Measurements from ENCODE around the gene ZNF428. TPM values are rescaled to one million over a fixed set of nuclear protein-coding genes. Genes with fewer than 3 reads are reported as not detected.

Gene ZNF428
- total and polyA plus RNA-seq, 2 donors (not counting 1 experiment from before 2014, with no cell fraction given), result 17.2 to 43.9 TPM

GRCh38 chr19:43575156-43575950 is 44.1 kb downstream of the ZNF428 start, which contains the start of the genes PINLYP and XRCC1:
TSS of gene PINLYP (plus strand) at chr19:43575801. CDS start at chr19:43577192, 1,391 bp downstream.
TSS of gene XRCC1 (minus strand) at chr19:43575527. CDS start at chr19:43575458, 69 bp downstream.
- Histone ChIP-seq H3K27me3 (ENCODE audit: control insufficient read depth, insufficient read depth, low read length) (no peaks in the 10 kb centered on the region), H3K4me2 (ENCODE audit: extremely low read depth, insufficient read depth, low read length) (peak within 1 kb of the TSS; percentile 91), H2AFZ (ENCODE audit: low read length) (peak within 1 kb of the TSS; percentile 89), H3K9ac (ENCODE audit: insufficient read depth, low read length) (peak within 1 kb of the TSS; percentile 88), H3K9me3 (ENCODE audit: control insufficient read depth, insufficient read depth, low read depth, low read length) (no peaks in the 10 kb centered on the region), H3K4me3 (replicated peaks in 1 of 4; ENCODE audit: control extremely low read depth in 1 of 4, insufficient read depth in 1 of 4, low read depth in 3 of 4, low read length in 4 of 4) (peak within 1 kb of the TSS; percentile 80 to 99 (median 86)), H3K27ac (ENCODE audit: insufficient read depth, low read length) (peak within 1 kb of the TSS; percentile 96), H3K4me1 (ENCODE audit: control insufficient read depth, extremely low read depth, insufficient read depth, low read length) (no peaks in the 10 kb centered on the region), H3K79me2 (ENCODE audit: control insufficient read depth, insufficient read depth, low read length) (peaks cover 6% of the 10 kb centered on the region), H3K36me3 (ENCODE audit: control insufficient read depth, insufficient read depth, low read length) (no peaks in the 10 kb centered on the region), H4K20me1 (ENCODE audit: control insufficient read depth, extremely low read depth, insufficient read depth, low read length) (no peaks in the 10 kb centered on the region)
- DNase-seq (ENCODE audit: low read depth in 2 of 2), result peak; percentile 98
- TF ChIP-seq EZH2 (IDR thresholded peaks at IDR 0.05; ENCODE audit: low read length, missing control alignments) (no peak), CTCF (conservative IDR thresholded peaks at IDR 0.05 in 1 of 2, IDR thresholded peaks at IDR 0.05 in 1 of 2; ENCODE audit: low read depth in 1 of 2, low read length in 2 of 2) (no peak)

GRCh38 chr19:43574424-43575155 is 44.8 kb downstream of the ZNF428 start:
- peak overlapping the region; percentile 46 for H2AFZ ChIP-seq (ENCODE audit: low read length)
- H3K27ac ChIP-seq (ENCODE audit: insufficient read depth, low read length), result peak overlapping the region; percentile 96
- no peaks in the 10 kb centered on the region for H3K4me1 ChIP-seq (ENCODE audit: control insufficient read depth, extremely low read depth, insufficient read depth, low read length)
- H3K36me3 ChIP-seq (ENCODE audit: control insufficient read depth, insufficient read depth, low read length), result no peaks in the 10 kb centered on the region
- peak overlapping the region; percentile 88 for H3K9ac ChIP-seq (ENCODE audit: insufficient read depth, low read length)
- H3K9me3 ChIP-seq (ENCODE audit: control insufficient read depth, insufficient read depth, low read depth, low read length), result no peaks in the 10 kb centered on the region
- no peaks in the 10 kb centered on the region for H4K20me1 ChIP-seq (ENCODE audit: control insufficient read depth, extremely low read depth, insufficient read depth, low read length)
- H3K4me3 ChIP-seq (replicated peaks in 1 of 4; ENCODE audit: control extremely low read depth in 1 of 4, insufficient read depth in 1 of 4, low read depth in 3 of 4, low read length in 4 of 4), result peak overlapping the region; percentile 80 to 99 (median 86)
- peak; percentile 10 to 76 for DNase-seq (ENCODE audit: low read depth in 2 of 2)
- no peaks in the 10 kb centered on the region for H3K27me3 ChIP-seq (ENCODE audit: control insufficient read depth, insufficient read depth, low read length)
- peaks cover 6% of the 10 kb centered on the region for H3K79me2 ChIP-seq (ENCODE audit: control insufficient read depth, insufficient read depth, low read length)
- TF ChIP-seq EZH2 (IDR thresholded peaks at IDR 0.05; ENCODE audit: low read length, missing control alignments) (no peak), CTCF (conservative IDR thresholded peaks at IDR 0.05 in 1 of 2, IDR thresholded peaks at IDR 0.05 in 1 of 2; ENCODE audit: low read depth in 1 of 2, low read length in 2 of 2) (no peak)
- H3K4me2 ChIP-seq (ENCODE audit: extremely low read depth, insufficient read depth, low read length), result peak overlapping the region; percentile 91

GRCh38 chr19:43572171-43572588 is 47.2 kb downstream of the ZNF428 start:
- no peaks in the 10 kb centered on the region for H3K9me3 ChIP-seq (ENCODE audit: control insufficient read depth, insufficient read depth, low read depth, low read length)
- DNase-seq (ENCODE audit: low read depth in 2 of 2), result no peak
- H3K36me3 ChIP-seq (ENCODE audit: control insufficient read depth, insufficient read depth, low read length), result no peaks in the 10 kb centered on the region
- no peak overlapping the region for H3K4me3 ChIP-seq (replicated peaks in 1 of 4; ENCODE audit: control extremely low read depth in 1 of 4, insufficient read depth in 1 of 4, low read depth in 3 of 4, low read length in 4 of 4)
- no peaks in the 10 kb centered on the region for H3K27me3 ChIP-seq (ENCODE audit: control insufficient read depth, insufficient read depth, low read length)
- no peak overlapping the region for H3K27ac ChIP-seq (ENCODE audit: insufficient read depth, low read length)
- peaks cover 6% of the 10 kb centered on the region for H3K79me2 ChIP-seq (ENCODE audit: control insufficient read depth, insufficient read depth, low read length)
- no peak overlapping the region for H3K9ac ChIP-seq (ENCODE audit: insufficient read depth, low read length)
- no peak overlapping the region for H3K4me2 ChIP-seq (ENCODE audit: extremely low read depth, insufficient read depth, low read length)
- no peak overlapping the region for H2AFZ ChIP-seq (ENCODE audit: low read length)
- H4K20me1 ChIP-seq (ENCODE audit: control insufficient read depth, extremely low read depth, insufficient read depth, low read length), result no peaks in the 10 kb centered on the region
- H3K4me1 ChIP-seq (ENCODE audit: control insufficient read depth, extremely low read depth, insufficient read depth, low read length), result no peaks in the 10 kb centered on the region
- TF ChIP-seq CTCF (conservative IDR thresholded peaks at IDR 0.05 in 1 of 2, IDR thresholded peaks at IDR 0.05 in 1 of 2; ENCODE audit: low read depth in 1 of 2, low read length in 2 of 2) (no peak), EZH2 (IDR thresholded peaks at IDR 0.05; ENCODE audit: low read length, missing control alignments) (no peak)
